GM19238 (cell line): ENCODE data around the gene SHANK2.

ENCODE experiments used
- DNase-seq: peaks from one replicate; pipeline ENCODE4 v3.0.0; 2011; ENCODE audit warnings: low spot score; ENCODE audit not compliant: insufficient read length

SHANK2 gene

GRCh38 chr11:71252269-71252769, at the start of gene SHANK2:
Gene SHANK2, minus strand, starts transcription at chr11:71252577. Its CDS starts 105,251 bp downstream, at chr11:71147326.
- DNase-seq, result peak; percentile 20

- DNase-seq, result no peak
Observed at GRCh38 chr11:71301858-71302533, 49.6 kb upstream of the SHANK2 start.

- DNase-seq, result no peak
Observed at GRCh38 chr11:71301046-71301857, 48.9 kb upstream of the SHANK2 start.

- DNase-seq, result no peak
Observed at GRCh38 chr11:71300187-71300586, 47.8 kb upstream of the SHANK2 start.

- DNase-seq, result no peak
Observed at GRCh38 chr11:71298761-71299181, 46.4 kb upstream of the SHANK2 start.

- DNase-seq, result no peak
Observed at GRCh38 chr11:71298016-71298550, 45.7 kb upstream of the SHANK2 start.

- DNase-seq, result no peak
Observed at GRCh38 chr11:71294846-71295600, 42.6 kb upstream of the SHANK2 start.

- no peak for DNase-seq
Observed at GRCh38 chr11:71293961-71294782, 41.8 kb upstream of the SHANK2 start.

GRCh38 chr11:71286701-71287643, 34.6 kb upstream of the SHANK2 start:
- no peak for DNase-seq

GRCh38 chr11:71285111-71285510, 32.7 kb upstream of the SHANK2 start:
- no peak for DNase-seq

GRCh38 chr11:71284525-71285092, 32.2 kb upstream of the SHANK2 start:
- no peak for DNase-seq

GRCh38 chr11:71283971-71284441, 31.6 kb upstream of the SHANK2 start:
- DNase-seq, result no peak

GRCh38 chr11:71282581-71283351, 30.4 kb upstream of the SHANK2 start:
- no peak for DNase-seq

GRCh38 chr11:71281831-71282230, 29.5 kb upstream of the SHANK2 start:
- no peak for DNase-seq

GRCh38 chr11:71281204-71281603, 28.8 kb upstream of the SHANK2 start:
- no peak for DNase-seq

GRCh38 chr11:71279916-71280645, 27.7 kb upstream of the SHANK2 start:
- no peak for DNase-seq

- no peak for DNase-seq
Observed at GRCh38 chr11:71272161-71272560, 19.8 kb upstream of the SHANK2 start.
